ENCODE measurements around the gene PTBP1.

The PTBP1 gene

GRCh38 chr19:791567-792305 is 5.5 kb upstream of the PTBP1 start:
- Histone ChIP-seq H3K27ac (ENCODE audit: low read length) (no peak overlapping the region), H3K36me3 (replicated peaks; ENCODE audit: insufficient read depth, low read length) (no peaks in the 10 kb centered on the region), H3K4me1 (ENCODE audit: low read length) (no peaks in the 10 kb centered on the region), H4K20me1 (ENCODE audit: insufficient read depth, low read length) (no peaks in the 10 kb centered on the region), H3K4me3 (ENCODE audit: low read length) (no peak overlapping the region), H3K9me3 (replicated peaks; ENCODE audit: insufficient read depth, low read length) (no peaks in the 10 kb centered on the region), H3K4me2 (ENCODE audit: low read depth, low read length) (no peak overlapping the region), H2AFZ (ENCODE audit: low read length) (no peak overlapping the region), H3K27me3 (replicated peaks; ENCODE audit: insufficient read depth, low read length) (peaks cover 21% of the 10 kb centered on the region), H3K79me2 (ENCODE audit: low read length) (0 out of 2 replicates have a peak, but pooled peaks cover 3% of the 10 kb centered on the region), H3F3A (ENCODE audit: insufficient read depth, low read length) (no peaks in the 10 kb centered on the region), H3K9me2 (replicated peaks; ENCODE audit: insufficient read depth, low read length) (no peaks in the 10 kb centered on the region), H3K9ac (ENCODE audit: low read length) (no peak overlapping the region)
- TF ChIP-seq EZH2phosphoT487 (IDR thresholded peaks at IDR 0.05; ENCODE audit: low read length) = no peak
- TF ChIP-seq, protein P1, sequence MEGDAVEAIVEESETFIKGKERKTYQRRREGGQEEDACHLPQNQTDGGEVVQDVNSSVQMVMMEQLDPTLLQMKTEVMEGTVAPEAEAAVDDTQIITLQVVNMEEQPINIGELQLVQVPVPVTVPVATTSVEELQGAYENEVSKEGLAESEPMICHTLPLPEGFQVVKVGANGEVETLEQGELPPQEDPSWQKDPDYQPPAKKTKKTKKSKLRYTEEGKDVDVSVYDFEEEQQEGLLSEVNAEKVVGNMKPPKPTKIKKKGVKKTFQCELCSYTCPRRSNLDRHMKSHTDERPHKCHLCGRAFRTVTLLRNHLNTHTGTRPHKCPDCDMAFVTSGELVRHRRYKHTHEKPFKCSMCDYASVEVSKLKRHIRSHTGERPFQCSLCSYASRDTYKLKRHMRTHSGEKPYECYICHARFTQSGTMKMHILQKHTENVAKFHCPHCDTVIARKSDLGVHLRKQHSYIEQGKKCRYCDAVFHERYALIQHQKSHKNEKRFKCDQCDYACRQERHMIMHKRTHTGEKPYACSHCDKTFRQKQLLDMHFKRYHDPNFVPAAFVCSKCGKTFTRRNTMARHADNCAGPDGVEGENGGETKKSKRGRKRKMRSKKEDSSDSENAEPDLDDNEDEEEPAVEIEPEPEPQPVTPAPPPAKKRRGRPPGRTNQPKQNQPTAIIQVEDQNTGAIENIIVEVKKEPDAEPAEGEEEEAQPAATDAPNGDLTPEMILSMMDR (IDR thresholded peaks at IDR 0.05; ENCODE audit: low read length) = no peak
- no peak for TF ChIP-seq EZH2 (optimal IDR thresholded peaks at IDR 0.05; ENCODE audit: low read depth, low read length)
- DNase-seq = no peak

GRCh38 chr19:792306-792885 is 4.9 kb upstream of the PTBP1 start:
- no peaks in the 10 kb centered on the region for H3F3A ChIP-seq (ENCODE audit: insufficient read depth, low read length)
- no peaks in the 10 kb centered on the region for H3K9me3 ChIP-seq (replicated peaks; ENCODE audit: insufficient read depth, low read length)
- H3K79me2 ChIP-seq (ENCODE audit: low read length) = 0 out of 2 replicates have a peak, but pooled peaks cover 3% of the 10 kb centered on the region
- H3K4me1 ChIP-seq (ENCODE audit: low read length) = no peaks in the 10 kb centered on the region
- TF ChIP-seq EZH2 (optimal IDR thresholded peaks at IDR 0.05; ENCODE audit: low read depth, low read length) = no peak
- TF ChIP-seq, protein P1 (IDR thresholded peaks at IDR 0.05; ENCODE audit: low read length) = no peak
- TF ChIP-seq EZH2phosphoT487 (IDR thresholded peaks at IDR 0.05; ENCODE audit: low read length) = no peak
- no peaks in the 10 kb centered on the region for H4K20me1 ChIP-seq (ENCODE audit: insufficient read depth, low read length)
- no peak for DNase-seq
- H3K27me3 ChIP-seq (replicated peaks; ENCODE audit: insufficient read depth, low read length) = peaks cover 21% of the 10 kb centered on the region
- H3K9me2 ChIP-seq (replicated peaks; ENCODE audit: insufficient read depth, low read length) = no peaks in the 10 kb centered on the region
- H3K4me2 ChIP-seq (ENCODE audit: low read depth, low read length) = no peak overlapping the region
- H2AFZ ChIP-seq (ENCODE audit: low read length) = no peak overlapping the region
- no peak overlapping the region for H3K27ac ChIP-seq (ENCODE audit: low read length)
- H3K9ac ChIP-seq (ENCODE audit: low read length) = no peak overlapping the region
- no peak overlapping the region for H3K4me3 ChIP-seq (ENCODE audit: low read length)
- no peaks in the 10 kb centered on the region for H3K36me3 ChIP-seq (replicated peaks; ENCODE audit: insufficient read depth, low read length)

DNA sequence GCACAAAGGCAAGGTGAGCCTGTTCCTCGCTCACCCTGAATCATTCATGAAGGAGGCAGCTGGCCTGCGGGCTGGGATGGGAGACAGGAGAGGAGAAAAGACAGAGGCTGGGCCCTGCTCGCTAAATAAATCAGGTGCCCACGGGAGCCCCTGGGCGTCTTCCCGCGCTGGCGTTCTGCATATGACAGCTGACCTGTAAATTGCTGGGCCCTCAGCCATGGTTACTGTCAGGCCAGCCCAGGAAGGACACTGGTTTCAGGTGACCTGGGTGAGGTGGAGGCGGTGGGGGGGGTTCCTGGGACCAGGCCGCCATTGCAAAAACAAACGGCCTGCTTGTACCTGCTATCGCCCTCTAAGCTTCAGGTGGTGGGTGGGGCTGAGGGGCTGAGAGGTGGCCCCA is 3.4 kb upstream of the PTBP1 start:
- Histone ChIP-seq H4K20me1 (ENCODE audit: insufficient read depth, low read length) (peaks cover 9% of the 10 kb centered on the region), H3K27ac (ENCODE audit: low read length) (no peak overlapping the region)

More for the DNA sequence above, 3.4 kb upstream of the PTBP1 start:
- TF ChIP-seq, protein P1 (IDR thresholded peaks at IDR 0.05; ENCODE audit: low read length) = no peak
- TF ChIP-seq EZH2phosphoT487 (IDR thresholded peaks at IDR 0.05; ENCODE audit: low read length) (no peak), EZH2 (optimal IDR thresholded peaks at IDR 0.05; ENCODE audit: low read depth, low read length) (no peak)
- no peaks in the 10 kb centered on the region for H3K36me3 ChIP-seq (replicated peaks; ENCODE audit: insufficient read depth, low read length)
- H3K9ac ChIP-seq (ENCODE audit: low read length) = no peak overlapping the region
- no peak overlapping the region for H2AFZ ChIP-seq (ENCODE audit: low read length)
- no peak for DNase-seq
- H3K4me1 ChIP-seq (ENCODE audit: low read length) = peaks cover under 1% of the 10 kb centered on the region; the same call in 1 of the 2 replicates
- H3K4me3 ChIP-seq (ENCODE audit: low read length) = no peak overlapping the region
- peaks cover 13% of the 10 kb centered on the region for H3K79me2 ChIP-seq (ENCODE audit: low read length)
- no peaks in the 10 kb centered on the region for H3K9me3 ChIP-seq (replicated peaks; ENCODE audit: insufficient read depth, low read length)
- no peaks in the 10 kb centered on the region for H3F3A ChIP-seq (ENCODE audit: insufficient read depth, low read length)
- peaks cover 15% of the 10 kb centered on the region for H3K27me3 ChIP-seq (replicated peaks; ENCODE audit: insufficient read depth, low read length)
- H3K9me2 ChIP-seq (replicated peaks; ENCODE audit: insufficient read depth, low read length) = no peaks in the 10 kb centered on the region
- no peak overlapping the region for H3K4me2 ChIP-seq (ENCODE audit: low read depth, low read length)

Data from MM.1S (cell line).